ENCODE measurements around the gene CFAP43.

CFAP43 gene

GRCh38 chr10:104127411-104127810 is 104.8 kb downstream of the CFAP43 start:
- DNase-seq: peak in 1 of 3 experiments; percentile 26

GRCh38 chr10:104123397-104123796 is 108.8 kb downstream of the CFAP43 start:
- peak in 1 of 3 experiments; percentile 48 for DNase-seq

- peak in 1 of 3 experiments; percentile 89 for DNase-seq
These were observed 109.7 kb downstream of the CFAP43 start for GRCh38 chr10:104122225-104123107.

GRCh38 chr10:104121485-104122224 is 110.5 kb downstream of the CFAP43 start, which contains the start of gene SFR1:
TSS of gene SFR1 (plus strand) at chr10:104122171. CDS start at chr10:104122184, 13 bp downstream.
- DNase-seq: peak; percentile 95 to 97 (median 96)

GRCh38 chr10:104120903-104121484 is 111.2 kb downstream of the CFAP43 start:
- DNase-seq: peak; percentile 21 to 77 (median 62)

GRCh38 chr10:104120512-104120902 is 111.7 kb downstream of the CFAP43 start:
- DNase-seq: no peak

GRCh38 chr10:104119996-104120395 is 112.2 kb downstream of the CFAP43 start:
- DNase-seq: no peak

GRCh38 chr10:104117839-104118323 is 114.3 kb downstream of the CFAP43 start:
- peak in 2 of 3 experiments; percentile 14 to 33 for DNase-seq

GRCh38 chr10:104113376-104113956 is 118.7 kb downstream of the CFAP43 start:
- no peak for DNase-seq

GRCh38 chr10:104109908-104110662 is 122.1 kb downstream of the CFAP43 start:
- DNase-seq: no peak

- DNase-seq: no peak
These were observed 127.2 kb downstream of the CFAP43 start for GRCh38 chr10:104104926-104105325.

- no peak for DNase-seq
These were observed 127.7 kb downstream of the CFAP43 start for GRCh38 chr10:104104418-104104817.

GRCh38 chr10:104103956-104104355 is 128.2 kb downstream of the CFAP43 start:
- no peak for DNase-seq

GRCh38 chr10:104101902-104102301 is 130.3 kb downstream of the CFAP43 start:
- DNase-seq: no peak

- no peak for DNase-seq
These were observed 131.4 kb downstream of the CFAP43 start for GRCh38 chr10:104100795-104101194.

- no peak for DNase-seq
These were observed 132.2 kb downstream of the CFAP43 start for GRCh38 chr10:104099941-104100340.

GRCh38 chr10:104099269-104099668 is 132.9 kb downstream of the CFAP43 start:
- DNase-seq: no peak

GRCh38 chr10:104098358-104098925 is 133.7 kb downstream of the CFAP43 start:
- DNase-seq: no peak

GRCh38 chr10:104096692-104097091 is 135.5 kb downstream of the CFAP43 start:
- no peak for DNase-seq

GRCh38 chr10:104092749-104093148 is 139.4 kb downstream of the CFAP43 start:
- DNase-seq: no peak

- no peak for DNase-seq
These were observed 141.6 kb downstream of the CFAP43 start for GRCh38 chr10:104090611-104091010.

- DNase-seq: no peak
These were observed 142.5 kb downstream of the CFAP43 start for GRCh38 chr10:104089621-104090020.

Data from NCI-H1417 (cell line).